OCI-M1 (cell line): Measurements from ENCODE around the gene ISY1.
A peak's percentile ranks its signal among the peaks of the same experiment; 100 is the strongest.
"Not testable (repeated sequence)": the region's sequence is repeated elsewhere in the genome, so short reads cannot be mapped to it uniquely, and the experiment has no call there.

ENCODE experiments used
- DNase-seq: peaks from one replicate; lab custom pipeline; 2025; lab: John Stamatoyannopoulos, UW

The ISY1 gene

DNA sequence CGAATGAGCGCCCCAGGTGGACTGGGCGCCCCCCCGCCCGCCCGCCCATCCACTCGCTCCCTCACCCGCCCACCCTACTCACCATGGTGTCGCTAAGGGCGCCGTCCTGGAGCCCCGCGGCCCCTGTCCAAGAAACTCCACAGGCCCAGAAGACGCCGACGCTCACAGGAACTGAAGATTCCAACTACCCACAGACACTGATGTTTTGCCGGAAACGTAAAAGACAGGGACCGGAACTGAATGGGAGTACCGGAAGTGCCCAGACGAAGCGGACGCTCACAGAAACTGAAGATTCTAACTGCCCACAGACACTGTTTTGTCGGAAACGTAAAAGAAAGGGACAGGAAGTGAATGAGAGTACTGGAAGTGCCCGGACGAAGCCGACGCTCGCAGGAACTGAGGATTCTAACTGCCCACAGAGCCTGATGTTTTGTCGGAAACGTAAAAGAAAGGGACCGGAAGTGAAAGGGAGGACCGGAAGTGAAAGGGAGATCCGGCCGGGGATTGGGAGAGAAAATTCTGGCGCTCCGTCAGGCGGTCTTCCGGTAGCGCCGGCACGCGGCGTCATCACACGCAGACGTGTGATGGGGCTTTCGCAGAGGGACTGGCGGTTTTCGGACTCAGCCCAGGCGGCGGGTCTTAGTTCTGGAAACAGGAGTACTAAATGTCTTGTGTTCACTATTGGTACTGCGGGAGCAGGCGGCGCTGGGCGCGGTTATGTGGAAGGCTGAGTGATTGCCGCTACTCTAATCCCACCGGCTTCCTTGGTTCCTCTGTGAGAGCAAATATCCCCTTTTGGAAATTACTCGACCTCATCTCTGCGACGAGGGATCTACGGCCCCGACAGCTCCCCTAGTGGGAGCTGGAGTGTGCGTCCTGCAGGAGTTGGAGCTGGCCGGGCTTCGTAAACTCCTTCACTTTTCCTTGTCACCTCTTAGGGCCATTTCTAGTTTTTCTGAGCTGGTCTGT, at the start of gene ISY1:
Gene ISY1, minus strand, starts transcription at position 173 of the 969 bp plus-strand sequence. Its CDS starts 88 bp downstream, at position 85.
- DNase-seq, result peak; percentile 97

DNA sequence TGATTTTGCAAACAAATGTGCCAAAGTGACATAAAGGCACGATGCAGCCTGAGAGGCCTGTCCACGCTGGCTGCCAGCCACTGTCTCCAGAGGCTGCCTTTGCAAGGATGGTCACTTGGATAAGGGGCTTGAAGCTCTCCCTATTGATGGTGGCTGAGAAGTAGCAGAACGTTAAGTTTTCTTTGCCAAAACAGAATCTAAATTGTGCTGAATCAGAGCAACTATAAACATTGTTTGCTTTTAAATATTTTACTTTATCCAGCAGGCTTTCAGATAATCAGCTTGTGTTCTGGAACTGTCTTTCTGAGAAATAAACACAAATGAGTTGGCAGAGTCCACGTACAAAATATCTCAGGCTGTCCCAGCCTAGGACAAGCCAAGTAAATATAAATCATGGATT, 46.6 kb upstream of the ISY1 start:
- DNase-seq, result no peak

DNA sequence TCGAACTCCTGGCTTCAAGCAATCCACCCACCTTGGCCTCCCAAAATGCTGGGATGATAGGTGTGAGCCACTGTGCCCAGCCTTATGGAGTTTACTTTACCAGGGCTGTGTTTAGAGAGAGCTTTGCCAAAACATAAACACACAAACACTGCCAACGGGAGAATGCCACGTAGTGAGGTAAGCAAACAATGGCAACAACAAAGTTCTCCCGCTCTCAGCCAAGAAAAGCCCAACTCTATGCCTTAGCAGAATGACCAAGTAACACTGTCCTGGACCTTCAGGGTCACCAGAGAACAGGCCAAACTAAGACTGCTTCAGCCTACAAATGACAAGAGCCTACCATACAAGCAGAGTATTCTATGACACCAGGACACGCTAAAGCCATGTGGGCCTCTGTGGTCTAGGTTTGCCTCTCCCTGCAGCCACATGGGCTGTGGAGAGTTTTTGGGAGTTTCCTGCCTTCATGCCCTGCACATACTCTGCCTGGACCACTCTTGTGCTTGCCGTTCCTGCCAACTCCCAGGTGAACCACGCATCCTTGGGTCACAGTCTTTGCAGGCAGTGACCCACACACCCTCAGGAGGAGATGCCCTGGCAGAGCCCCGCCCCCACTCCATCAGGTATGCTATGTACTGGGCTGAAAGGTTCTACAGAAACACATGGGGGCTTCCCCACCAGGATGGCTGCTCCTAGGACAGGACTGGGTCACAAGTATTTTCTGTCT, 44.4 kb upstream of the ISY1 start:
- no peak for DNase-seq

DNA sequence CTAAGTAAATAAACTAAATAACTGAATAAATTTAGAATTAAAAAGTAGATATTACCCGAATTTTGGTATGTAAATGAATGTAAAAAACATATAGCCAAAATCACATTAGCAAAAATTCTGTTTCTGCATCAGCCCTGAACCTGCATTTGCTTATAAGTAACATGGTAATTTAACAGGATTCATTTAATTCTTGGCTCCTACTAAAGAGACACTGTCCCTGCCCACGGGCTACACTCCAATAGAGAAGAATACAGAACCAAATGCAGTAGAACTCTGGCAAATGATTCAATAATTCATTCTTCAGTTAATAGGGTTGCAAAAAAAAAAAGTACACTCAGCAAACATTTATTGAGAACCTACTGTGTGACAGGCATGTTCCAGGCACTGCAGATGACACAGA, 43.6 kb upstream of the ISY1 start:
- no peak for DNase-seq

DNA sequence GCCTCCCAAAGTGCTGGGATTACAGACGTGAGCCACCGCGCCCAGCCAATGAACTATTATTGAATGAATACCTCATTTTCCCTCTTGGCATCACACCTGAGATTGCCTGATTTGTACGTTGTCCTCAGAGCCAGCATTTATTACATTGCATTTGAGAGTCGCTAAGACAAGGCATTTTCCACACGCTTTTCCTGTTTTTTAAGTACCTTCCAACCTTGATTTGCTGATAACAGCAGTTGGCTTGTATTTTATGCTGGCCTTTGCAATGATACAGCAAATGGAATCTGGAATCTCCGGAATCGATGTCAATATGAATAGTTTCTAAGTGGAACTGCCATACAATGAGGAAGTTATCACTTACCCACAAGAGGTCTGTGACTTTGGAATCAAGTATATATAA, 38.5 kb upstream of the ISY1 start:
- DNase-seq, result no peak

DNA sequence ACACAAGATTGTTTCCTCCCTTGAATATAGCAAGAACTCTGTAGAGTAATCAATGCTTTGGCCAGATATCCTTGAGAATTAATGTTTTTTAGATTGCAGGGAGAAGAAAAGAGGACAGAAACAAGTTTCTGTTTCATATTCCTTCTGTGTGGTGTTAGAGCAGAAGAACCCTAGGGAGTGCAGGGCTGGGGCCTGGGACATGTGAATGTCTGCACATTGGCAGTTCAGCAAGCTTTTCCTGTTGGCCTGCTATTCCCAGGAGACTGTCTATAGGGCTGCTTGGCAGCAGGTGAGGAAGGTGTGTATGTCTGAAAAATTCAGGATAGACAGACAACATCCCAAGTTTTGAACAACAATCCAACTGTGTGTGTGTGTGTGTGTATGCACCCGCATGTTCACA, 36.5 kb upstream of the ISY1 start:
- peak; percentile 18 for DNase-seq

DNA sequence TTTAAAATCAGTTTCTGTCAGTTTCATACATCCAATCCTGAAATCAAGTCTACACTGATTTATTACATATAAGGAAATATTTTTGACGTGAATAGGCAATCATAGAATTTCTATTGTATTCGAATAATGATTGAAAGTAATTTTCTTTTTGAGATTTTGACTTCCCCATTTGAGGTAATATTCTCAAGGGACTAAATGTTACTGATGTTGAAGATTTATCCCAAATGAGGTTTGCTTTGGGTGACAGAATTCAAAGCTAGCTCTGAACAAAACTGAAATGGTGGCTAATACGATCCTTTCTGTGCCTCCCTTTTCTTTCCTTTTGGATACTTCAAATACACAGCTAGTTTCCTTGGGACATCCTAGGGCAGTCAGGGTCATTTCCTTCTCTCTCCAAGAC, 35.7 kb upstream of the ISY1 start:
- no peak for DNase-seq

DNA sequence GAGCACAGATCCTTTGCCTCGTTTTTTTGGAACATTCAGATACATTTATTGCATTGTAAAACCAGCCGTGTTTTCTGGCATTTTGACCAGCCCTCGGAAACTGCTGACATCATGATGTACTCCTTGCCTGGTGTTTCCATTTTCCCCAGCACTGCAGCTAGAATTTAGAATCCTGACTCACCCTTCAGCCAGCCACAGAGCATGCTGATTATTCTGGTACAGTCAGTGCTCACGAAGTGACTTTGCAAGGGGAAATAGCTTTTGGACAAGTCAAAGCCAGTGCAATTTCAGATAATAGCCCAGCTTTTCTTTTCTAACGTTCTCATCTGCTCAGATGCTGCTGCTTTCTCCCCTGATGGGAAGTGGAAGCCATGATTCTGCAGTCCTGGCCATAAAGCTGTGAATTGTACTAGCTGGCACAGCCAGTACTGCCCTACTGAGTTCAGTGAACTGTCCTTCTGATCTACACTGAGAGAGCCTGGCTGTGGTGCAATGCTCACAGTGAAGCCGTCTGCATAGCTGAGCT, 34.9 kb upstream of the ISY1 start:
- peak; percentile 84 for DNase-seq

DNA sequence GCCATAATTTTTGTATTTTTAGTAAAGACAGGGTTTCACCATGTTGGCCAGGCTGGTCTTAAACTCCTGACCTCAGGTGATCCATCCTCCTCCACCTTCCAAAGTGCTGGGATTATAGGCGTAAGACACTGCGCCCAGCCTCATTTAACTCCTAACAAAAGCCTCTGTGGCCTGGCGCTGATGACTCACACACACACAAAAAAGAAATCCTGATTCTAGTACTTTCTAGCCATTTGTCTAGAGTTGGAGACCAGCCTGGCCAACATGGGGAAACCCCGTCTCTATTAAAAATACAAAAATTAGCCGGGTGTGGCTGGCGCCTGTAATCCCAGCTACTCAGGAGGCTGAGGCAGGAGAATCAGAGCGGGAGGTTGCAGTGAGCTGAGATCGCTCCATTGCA, 28.9 kb upstream of the ISY1 start:
- not testable (repeated sequence) for DNase-seq

DNA sequence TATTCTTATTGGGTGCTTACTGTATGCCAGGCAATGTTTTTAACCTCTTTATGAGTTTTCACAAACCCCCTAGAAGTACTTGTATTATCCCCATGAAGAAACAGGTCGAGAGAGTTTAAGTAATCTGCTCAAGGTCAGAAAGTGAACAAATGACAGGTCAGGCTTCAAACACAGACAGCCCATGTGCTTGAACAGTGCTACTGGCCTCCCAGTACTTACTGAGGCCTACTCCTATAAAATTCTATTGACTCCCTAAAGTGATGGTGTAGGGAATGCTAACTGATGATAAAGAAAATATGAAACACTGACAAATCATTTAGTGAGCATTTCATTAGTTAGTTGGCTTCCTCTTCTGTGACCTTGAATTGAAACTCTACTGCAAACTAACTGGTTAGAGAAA, 27.0 kb upstream of the ISY1 start:
- no peak for DNase-seq

DNA sequence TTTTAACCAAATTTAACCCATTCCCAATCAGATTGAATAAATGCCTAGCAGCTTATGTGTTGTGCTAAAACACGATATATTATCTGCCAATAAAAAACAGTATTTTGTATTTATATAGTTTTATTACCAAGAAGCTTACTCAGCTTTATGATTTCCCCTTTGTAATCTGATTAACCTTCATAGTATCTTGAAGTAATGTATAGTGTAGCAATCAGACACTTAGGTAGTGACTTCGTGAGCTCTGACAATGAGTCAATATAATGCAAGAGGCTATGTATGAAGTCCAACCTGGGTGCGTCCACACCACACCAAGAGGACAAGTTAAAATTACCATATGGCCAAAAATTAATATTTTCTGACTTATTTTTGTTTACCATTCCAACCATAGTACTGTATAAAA, 24.9 kb upstream of the ISY1 start:
- DNase-seq, result peak; percentile 31

DNA sequence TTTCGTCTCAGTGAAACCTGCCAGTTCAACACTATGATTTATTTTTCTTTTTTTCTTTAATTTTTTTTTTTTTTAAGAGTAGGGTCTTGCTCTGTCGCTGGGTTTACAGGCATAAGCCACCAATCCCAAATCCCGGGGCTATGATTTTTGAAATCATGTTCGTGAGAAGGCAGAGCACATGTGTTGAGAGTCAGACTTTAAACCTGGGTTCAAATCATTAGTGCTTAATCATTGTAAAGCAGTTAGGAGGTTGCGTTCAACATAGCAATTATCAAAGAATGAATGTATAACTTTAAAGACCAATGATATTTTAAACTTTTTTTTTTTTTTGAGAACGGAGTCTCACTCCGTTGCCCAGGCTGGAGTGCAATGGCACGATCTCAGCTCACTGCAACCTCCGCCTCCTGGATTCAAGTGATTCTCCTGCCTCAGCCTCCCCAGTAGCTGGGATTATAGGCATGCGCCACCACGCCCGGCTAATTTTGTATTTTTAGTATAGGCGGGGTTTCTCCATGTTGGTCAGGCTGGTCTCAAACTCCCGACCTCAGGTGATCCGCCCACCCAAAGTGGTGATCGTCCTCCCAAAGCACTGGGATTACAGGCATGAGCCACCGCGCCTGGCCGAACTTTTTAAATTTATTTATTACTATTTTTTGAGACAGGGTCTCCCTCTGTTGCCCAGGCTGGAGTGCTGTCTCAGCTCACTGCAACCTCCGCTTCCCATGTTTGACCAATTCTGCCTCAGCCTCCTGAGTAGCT, 24.1 kb upstream of the ISY1 start:
- not testable (repeated sequence) for DNase-seq

DNA sequence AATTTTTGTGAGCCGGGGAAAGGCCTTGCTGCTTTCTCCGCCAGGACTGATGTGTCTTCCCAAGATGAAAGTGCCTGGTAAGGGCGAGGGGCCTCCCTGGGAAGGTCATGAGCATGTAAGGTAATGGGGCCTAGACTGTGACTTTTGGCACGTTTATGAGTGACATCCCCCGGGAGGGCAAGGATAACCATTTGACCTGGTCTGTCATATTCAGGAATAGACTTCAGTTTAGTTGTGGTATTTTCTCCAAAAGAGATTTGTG, 23.5 kb upstream of the ISY1 start:
- DNase-seq, result peak; percentile 79

DNA sequence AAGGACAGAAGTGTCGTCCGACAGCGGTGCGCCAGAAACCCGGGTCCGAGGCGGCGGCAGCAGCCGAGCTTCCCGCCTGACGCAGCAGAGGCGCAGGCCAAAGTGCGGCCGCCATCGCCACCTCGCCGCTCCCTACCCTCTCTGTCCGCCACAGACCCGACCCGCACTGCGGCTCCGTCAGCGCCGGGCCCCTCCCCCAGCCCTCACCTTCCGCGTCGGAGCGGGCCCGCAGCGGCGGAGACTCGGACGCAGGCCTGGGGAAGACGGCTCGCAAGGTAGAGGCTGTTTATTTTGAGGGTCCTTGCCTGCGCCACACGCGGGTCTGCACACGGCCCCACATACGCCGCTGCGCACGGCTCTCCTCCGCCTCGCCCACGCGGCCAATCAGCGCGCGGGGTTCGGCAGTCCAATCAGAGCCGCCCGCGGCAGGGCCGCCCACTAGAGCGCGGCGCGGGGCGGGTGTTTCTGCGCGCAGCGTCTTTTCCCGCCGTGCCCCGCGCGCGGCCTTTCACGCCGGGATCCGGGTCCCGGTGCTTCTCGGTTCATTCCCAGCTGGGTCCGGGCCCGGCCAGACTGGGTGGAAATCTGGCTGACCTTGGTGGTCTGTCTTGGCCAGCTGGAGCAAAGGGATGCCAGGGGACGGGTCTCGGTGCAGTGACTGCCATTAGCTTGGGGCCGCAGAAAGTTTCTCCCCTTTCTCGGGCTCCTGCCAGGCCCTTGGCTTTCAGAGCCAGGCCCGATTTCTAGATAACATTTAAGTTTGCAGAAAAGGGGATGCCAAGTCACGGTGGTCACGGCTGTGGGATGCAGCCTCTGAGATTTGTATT, 22.9 kb upstream of the ISY1 start, which contains the start of gene CNBP:
Gene CNBP, minus strand, starts transcription at position 328 of the 827 bp plus-strand sequence. CDS start 12,139 bp downstream, outside the sequence.
- peak; percentile 96 for DNase-seq

DNA sequence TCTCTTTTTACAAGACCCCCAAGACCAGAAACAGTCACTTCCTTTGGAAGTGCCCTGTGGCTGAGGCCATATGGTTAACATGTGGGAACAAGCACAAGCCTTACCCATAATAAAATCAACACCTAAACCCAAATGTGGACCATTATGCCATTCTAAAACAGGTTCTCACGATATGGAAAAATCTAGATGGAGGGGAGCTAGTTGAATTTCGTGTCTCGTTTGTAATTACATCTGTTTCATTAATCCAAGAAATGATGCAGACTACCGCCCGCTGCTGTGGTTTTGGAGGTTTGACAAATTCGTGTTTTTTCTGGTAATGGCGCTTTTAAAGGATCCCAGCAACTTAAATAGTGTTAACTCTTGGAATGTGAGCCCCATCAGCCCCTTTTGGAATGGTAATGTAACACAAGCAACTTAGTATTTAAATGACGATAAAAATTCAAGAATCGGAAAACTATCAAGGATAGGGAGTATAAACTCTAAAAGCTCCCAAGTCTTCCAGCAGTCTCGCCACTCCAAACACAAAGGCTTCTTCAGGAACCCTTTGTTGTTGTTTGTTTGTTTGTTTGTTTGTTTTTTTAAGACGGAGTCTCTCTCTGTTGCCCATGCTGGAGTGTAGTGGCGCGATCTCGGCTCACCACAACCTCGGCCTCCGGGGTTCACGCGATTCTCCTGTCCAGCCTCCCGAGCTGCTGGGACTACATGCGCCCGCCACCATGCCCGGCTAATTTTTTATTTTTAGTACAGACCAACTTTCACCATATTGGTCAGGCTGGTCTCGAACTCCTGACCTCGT, 21.7 kb upstream of the ISY1 start:
- DNase-seq, result peak; percentile 62

DNA sequence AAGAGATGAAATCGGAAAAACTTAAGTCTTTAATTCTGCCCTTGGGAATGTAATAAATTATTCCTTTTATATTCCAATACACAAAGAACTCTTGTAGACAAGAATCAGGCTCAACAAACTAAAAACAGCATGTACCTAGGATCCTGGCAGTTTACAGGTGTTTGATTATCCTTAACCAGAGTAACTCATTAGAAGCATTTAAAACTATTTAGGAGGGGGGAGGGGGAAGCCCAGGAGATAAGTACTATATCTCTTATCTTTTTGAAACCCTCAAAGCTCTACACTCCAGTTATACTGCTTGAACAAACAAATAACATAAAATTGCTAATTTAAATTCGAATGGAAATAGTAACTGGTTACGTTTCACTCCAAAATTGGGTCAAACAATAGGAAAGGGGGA, 21.0 kb upstream of the ISY1 start:
- DNase-seq, result peak; percentile 32

DNA sequence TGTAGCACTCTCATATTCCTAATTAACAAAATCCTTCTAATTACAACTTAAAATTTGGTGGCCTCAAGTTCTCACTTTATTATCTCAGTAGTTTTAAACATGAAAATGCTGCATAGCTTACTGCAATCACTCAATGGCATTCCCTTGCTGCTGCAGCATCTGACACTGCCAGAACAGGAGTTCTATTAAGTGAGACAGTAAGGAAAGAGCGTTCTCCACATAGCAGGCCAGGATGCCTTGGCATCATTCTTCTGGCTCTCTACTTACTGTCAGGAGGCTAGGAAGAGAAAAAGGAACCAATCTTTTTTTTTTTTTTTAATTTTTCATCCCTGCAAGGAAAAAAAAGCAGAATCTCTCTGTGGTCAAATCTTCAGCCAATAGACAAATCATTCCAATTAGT, 19.6 kb upstream of the ISY1 start:
- DNase-seq, result no peak

DNA sequence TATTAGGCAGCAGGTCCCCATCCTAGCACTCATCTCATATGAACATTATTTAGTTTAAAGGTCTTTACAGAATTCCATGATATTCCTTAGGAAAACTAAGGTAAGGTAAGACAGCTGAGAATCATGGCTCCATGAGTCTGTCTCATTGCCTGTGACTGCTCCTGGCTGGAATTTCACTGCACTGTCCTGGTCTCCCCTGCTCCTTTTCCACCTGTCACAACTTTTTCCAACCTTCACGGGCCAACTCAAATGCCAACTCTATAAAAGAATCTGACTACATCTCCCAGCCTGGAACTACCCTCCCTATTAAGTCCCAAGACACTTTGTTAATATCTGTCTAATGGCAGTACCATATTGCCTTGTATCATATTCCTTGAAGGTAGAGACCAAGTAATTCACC, 15.2 kb upstream of the ISY1 start:
- DNase-seq, result no peak

DNA sequence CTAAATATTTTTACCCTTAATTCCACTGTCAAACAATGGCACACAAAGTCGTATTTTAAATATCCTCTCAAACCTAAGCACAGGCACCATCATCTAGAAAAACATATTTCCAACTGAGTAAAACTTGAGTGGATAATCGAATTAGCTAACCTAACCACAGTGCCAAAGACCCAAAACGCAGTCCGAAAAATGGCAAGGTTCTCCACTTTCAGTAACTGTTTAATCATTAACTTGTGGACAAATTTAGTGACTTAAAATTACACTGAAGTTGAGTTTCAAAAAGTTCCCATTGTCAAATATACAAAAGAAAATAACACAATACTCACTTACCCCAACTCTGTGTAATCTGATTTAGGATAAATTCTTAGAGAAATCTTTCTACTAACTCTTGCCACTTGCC, 12.9 kb upstream of the ISY1 start:
- DNase-seq, result no peak

DNA sequence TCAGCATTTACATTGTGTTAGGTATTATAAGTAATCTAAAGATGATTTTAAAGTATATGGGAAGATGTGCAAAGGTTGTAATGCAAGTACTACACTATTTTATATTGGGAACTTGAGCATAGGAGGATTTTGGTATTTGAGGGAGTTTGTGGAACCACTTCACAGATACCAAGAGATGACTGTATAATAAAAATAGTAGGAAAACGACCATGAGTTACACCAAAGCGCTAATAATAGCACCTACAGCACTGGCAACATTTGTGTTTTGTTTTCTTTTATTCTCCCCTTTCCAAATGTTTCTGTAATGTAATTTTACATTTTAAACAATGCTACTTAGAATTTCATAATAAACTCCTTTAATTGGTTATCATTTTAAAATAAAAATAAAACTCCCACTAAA, 12.3 kb upstream of the ISY1 start:
- no peak for DNase-seq
